D721Med (cell line): ENCODE measurements around the gene ROBO1.

Source experiments
- DNase-seq: peaks from one replicate; pipeline ENCODE4 v3.0.0; 2011; ENCODE audit warnings: low spot score; ENCODE audit not compliant: insufficient read length
- FAIRE-seq: peaks from 2 replicates; lab custom pipeline; 2011; peaks lifted over from hg19 to GRCh38; lab: Jason Lieb, UNC
- TF ChIP-seq, protein P1 (sequence below): IDR thresholded peaks from 2 replicates; pipeline ENCODE4 v1.5.1; 2012; ENCODE audit warnings: mild to moderate bottlenecking, control low read depth; ENCODE audit not compliant: insufficient read depth; ENCODE audit errors: missing control alignments

The ROBO1 gene

DNA sequence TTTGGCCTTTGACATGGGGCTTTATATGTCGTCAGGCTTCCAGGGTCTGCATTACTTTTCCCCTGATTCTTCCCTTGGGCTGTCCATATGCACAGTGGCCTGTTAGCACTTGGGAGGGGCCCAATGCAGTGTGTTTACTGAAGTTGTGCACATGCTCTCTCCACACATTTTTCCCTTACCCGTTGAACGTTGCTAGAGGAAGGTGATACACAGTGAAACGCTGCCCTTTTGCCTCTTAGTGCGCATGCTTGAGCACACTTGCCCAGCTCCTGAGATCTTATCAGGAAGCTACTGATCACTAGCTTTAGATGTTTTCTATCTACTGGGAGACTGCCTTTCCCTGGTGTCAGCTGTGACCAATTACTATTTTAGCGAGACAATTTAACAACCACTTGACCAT, 1198.0 kb downstream of the ROBO1 start:
- FAIRE-seq (no peak), DNase-seq (no peak)
- TF ChIP-seq, protein P1, sequence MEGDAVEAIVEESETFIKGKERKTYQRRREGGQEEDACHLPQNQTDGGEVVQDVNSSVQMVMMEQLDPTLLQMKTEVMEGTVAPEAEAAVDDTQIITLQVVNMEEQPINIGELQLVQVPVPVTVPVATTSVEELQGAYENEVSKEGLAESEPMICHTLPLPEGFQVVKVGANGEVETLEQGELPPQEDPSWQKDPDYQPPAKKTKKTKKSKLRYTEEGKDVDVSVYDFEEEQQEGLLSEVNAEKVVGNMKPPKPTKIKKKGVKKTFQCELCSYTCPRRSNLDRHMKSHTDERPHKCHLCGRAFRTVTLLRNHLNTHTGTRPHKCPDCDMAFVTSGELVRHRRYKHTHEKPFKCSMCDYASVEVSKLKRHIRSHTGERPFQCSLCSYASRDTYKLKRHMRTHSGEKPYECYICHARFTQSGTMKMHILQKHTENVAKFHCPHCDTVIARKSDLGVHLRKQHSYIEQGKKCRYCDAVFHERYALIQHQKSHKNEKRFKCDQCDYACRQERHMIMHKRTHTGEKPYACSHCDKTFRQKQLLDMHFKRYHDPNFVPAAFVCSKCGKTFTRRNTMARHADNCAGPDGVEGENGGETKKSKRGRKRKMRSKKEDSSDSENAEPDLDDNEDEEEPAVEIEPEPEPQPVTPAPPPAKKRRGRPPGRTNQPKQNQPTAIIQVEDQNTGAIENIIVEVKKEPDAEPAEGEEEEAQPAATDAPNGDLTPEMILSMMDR: no peak

DNA sequence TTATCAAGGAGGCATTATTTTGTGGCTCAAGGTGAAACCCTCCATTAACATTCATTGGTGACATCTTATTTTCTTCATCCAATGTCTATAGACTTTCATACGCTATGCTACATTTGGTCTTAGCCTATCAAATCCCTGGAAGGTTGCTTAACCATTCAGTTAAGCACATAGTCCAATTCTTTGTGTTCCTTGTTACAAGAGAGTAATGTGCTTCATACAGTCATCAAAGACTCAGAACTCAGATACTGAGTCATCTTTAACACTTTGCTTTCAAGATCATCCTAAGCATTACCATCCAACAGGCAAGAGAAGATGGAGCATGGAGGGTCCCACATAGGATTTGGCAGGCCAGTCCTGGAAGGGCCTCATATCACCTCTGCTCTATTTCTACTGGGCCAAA, 1202.1 kb downstream of the ROBO1 start:
- DNase-seq (no peak), FAIRE-seq (no peak)
- TF ChIP-seq, protein P1: no peak

DNA sequence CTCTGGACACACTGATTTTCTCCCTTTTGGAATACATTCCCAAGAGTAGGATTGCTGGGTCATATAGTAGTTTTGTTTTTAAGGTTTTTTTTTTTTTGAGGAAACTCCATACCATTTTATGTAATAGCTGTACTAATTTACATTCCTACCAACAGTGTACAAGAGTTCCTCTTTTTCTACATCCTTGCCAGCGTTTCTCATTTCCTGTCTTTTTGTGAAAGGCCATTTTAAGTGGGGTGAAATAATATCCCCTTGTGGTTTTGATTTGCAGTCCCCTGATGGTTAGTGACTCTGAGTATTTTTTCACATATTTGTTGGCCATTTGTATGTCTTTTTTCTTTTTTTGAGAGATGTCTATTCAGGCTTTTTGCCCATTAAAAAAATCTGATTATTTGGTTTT, 1205.5 kb downstream of the ROBO1 start:
- TF ChIP-seq, protein P1: no peak
- DNase-seq (no peak), FAIRE-seq (no peak)
